WERI-Rb-1 (cell line): Measurements from ENCODE around the gene PLCD3.

Source experiments
- DNase-seq: peaks from one replicate; pipeline ENCODE4 v3.0.0-alpha.2; 2020
- H3K27ac ChIP-seq: fragments of 250-450 bp; sonication (Bioruptor Pico); 2 replicates; pipeline ENCODE4 v1.5.1; 2020; ENCODE audit warnings: mild to moderate bottlenecking, moderate library complexity
- H3K27me3 ChIP-seq: fragments of 250-450 bp; sonication (Bioruptor Pico); 2 replicates; pipeline ENCODE4 v1.5.1; 2021; ENCODE audit warnings: mild to moderate bottlenecking, low read depth, moderate library complexity; ENCODE audit not compliant: insufficient read depth, severe bottlenecking
- H3K36me3 ChIP-seq: fragments of 250-450 bp; sonication (Bioruptor Pico); 2 replicates; pipeline ENCODE4 v1.5.1; 2020; ENCODE audit warnings: mild to moderate bottlenecking, moderate library complexity
- H3K4me3 ChIP-seq: 2 replicates; pipeline ENCODE4 v1.5.1; 2011; ENCODE audit warnings: low read depth, mild to moderate bottlenecking, control low read depth, low read length
- H3K9me3 ChIP-seq: fragments of 250-450 bp; sonication (Bioruptor Pico); 2 replicates; pipeline ENCODE4 v1.5.1; 2021; ENCODE audit warnings: mild to moderate bottlenecking, moderate library complexity; ENCODE audit not compliant: severe bottlenecking
- TF ChIP-seq, protein P1 (sequence below): IDR thresholded peaks from 2 replicates; pipeline ENCODE4 v1.5.1; 2011; ENCODE audit warnings: low read depth, mild to moderate bottlenecking, control low read depth, inconsistent platforms, low read length

Gene PLCD3

GRCh38 chr17:45132572-45133463 lies 503 bp upstream of the PLCD3 start:
- H3K27ac ChIP-seq = peak overlapping the region; percentile 72
- no peaks in the 10 kb centered on the region for H3K27me3 ChIP-seq

GRCh38 chr17:45131616-45132319 lies 547 bp downstream of the PLCD3 start:
- TF ChIP-seq, protein P1, sequence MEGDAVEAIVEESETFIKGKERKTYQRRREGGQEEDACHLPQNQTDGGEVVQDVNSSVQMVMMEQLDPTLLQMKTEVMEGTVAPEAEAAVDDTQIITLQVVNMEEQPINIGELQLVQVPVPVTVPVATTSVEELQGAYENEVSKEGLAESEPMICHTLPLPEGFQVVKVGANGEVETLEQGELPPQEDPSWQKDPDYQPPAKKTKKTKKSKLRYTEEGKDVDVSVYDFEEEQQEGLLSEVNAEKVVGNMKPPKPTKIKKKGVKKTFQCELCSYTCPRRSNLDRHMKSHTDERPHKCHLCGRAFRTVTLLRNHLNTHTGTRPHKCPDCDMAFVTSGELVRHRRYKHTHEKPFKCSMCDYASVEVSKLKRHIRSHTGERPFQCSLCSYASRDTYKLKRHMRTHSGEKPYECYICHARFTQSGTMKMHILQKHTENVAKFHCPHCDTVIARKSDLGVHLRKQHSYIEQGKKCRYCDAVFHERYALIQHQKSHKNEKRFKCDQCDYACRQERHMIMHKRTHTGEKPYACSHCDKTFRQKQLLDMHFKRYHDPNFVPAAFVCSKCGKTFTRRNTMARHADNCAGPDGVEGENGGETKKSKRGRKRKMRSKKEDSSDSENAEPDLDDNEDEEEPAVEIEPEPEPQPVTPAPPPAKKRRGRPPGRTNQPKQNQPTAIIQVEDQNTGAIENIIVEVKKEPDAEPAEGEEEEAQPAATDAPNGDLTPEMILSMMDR = peak; percentile 85
- peak; percentile 77 for DNase-seq
- Histone ChIP-seq H3K27ac (peak overlapping the region; percentile 81), H3K27me3 (no peaks in the 10 kb centered on the region), H3K9me3 (no peaks in the 10 kb centered on the region), H3K36me3 (no peaks in the 10 kb centered on the region; the same call in 1 of the 2 replicates), H3K4me3 (peak overlapping the region; percentile 75)

More at GRCh38 chr17:45132572-45133463, 503 bp upstream of the PLCD3 start:
- Histone ChIP-seq H3K36me3 (no peaks in the 10 kb centered on the region), H3K9me3 (no peaks in the 10 kb centered on the region), H3K4me3 (peak overlapping the region; percentile 66)
- TF ChIP-seq, protein P1 = peak; percentile 99
- peak; percentile 93 for DNase-seq

DNA sequence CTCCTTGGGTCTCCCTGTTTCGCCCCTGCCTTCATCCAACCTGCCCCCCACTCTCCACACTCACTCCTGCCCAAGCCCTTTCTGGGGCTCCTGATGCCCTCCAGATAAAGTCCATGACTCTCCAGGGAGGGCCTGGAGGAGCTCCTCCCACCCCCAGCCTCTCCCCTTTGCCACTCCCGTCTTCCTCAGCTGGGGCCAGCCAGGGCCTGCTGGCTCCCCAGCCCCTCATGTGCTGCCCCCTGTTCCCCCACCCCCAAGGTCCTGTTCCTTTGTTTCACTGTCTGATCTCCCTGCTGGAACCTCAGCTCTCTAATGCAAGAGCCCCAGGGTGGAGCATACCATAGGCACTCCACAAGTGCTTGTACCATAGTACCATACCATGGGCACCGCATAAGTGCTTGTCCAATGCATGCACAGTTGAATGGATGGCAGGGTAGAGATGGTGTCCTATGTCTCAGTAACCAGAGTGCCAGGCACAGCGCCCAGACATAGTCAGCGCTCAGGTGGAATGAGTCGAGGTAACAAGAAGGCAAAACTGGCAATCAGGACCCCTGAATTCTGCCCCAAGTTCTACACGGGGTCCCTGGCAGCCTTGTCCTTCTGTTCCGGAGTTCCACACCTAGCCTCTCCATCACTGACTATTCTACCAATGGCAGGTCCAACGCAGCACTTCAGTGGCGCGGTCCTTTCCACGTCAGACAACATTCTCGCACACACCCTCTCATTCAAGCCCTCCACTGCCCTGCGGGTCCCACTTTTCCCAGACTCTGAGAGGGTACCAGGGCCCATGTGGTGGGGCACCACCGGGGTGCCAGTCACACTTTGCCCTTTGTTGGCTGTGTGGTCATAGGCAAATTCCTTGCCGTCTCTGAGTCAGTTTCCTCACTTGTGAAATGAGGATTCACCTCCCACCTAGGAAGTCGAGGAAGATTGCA lies 1.4 kb downstream of the PLCD3 start:
- H3K36me3 ChIP-seq = no peaks in the 10 kb centered on the region; the same call in 1 of the 2 replicates
- TF ChIP-seq, protein P1 = no peak
- H3K9me3 ChIP-seq = no peaks in the 10 kb centered on the region
- H3K4me3 ChIP-seq = no peak overlapping the region
- DNase-seq = no peak
- H3K27me3 ChIP-seq = no peaks in the 10 kb centered on the region
- peak overlapping the region; percentile 81; the same call in 1 of the 2 replicates for H3K27ac ChIP-seq

- H3K27ac ChIP-seq = peak overlapping the region; percentile 84
These were observed 2.2 kb downstream of the PLCD3 start for GRCh38 chr17:45129940-45130680.

More at GRCh38 chr17:45129940-45130680, 2.2 kb downstream of the PLCD3 start:
- peak overlapping the region; percentile 21; the same call in 1 of the 2 replicates for H3K4me3 ChIP-seq
- H3K36me3 ChIP-seq = peaks cover 4% of the 10 kb centered on the region; the same call in 1 of the 2 replicates
- H3K27me3 ChIP-seq = no peaks in the 10 kb centered on the region
- no peak for DNase-seq
- H3K9me3 ChIP-seq = no peaks in the 10 kb centered on the region
- TF ChIP-seq, protein P1 = no peak
